ENCODE data around the gene TMEM209.
"Not testable (repeated sequence)": the region's sequence is repeated elsewhere in the genome, so short reads cannot be mapped to it uniquely, and the experiment has no call there.

The TMEM209 gene

GRCh38 chr7:130205084-130205947 is at the start of gene TMEM209:
TSS of gene TMEM209 (minus strand) at chr7:130205406. CDS start at chr7:130205375, 31 bp downstream.
- DNase-seq: peak; percentile 91

GRCh38 chr7:130254555-130254954 is 49.3 kb upstream of the TMEM209 start:
- DNase-seq: no peak

- not testable (repeated sequence) for DNase-seq
Observed at GRCh38 chr7:130249626-130250025, 44.4 kb upstream of the TMEM209 start.

- DNase-seq: not testable (repeated sequence)
Observed at GRCh38 chr7:130248842-130249241, 43.6 kb upstream of the TMEM209 start.

GRCh38 chr7:130246491-130246890 is 41.3 kb upstream of the TMEM209 start:
- DNase-seq: not testable (repeated sequence)

GRCh38 chr7:130243486-130243885 is 38.3 kb upstream of the TMEM209 start:
- DNase-seq: not testable (repeated sequence)

- peak; percentile 50 for DNase-seq
Observed at GRCh38 chr7:130242198-130243014, 37.2 kb upstream of the TMEM209 start.

GRCh38 chr7:130240240-130240639 is 35.0 kb upstream of the TMEM209 start:
- DNase-seq: no peak

- not testable (repeated sequence) for DNase-seq
Observed at GRCh38 chr7:130236361-130236760, 31.2 kb upstream of the TMEM209 start.

GRCh38 chr7:130234078-130234477 is 28.9 kb upstream of the TMEM209 start:
- no peak for DNase-seq

- no peak for DNase-seq
Observed at GRCh38 chr7:130232209-130232608, 27.0 kb upstream of the TMEM209 start.

GRCh38 chr7:130231792-130232191 is 26.6 kb upstream of the TMEM209 start:
- no peak for DNase-seq

- not testable (repeated sequence) for DNase-seq
Observed at GRCh38 chr7:130229981-130230380, 24.8 kb upstream of the TMEM209 start.

GRCh38 chr7:130228840-130229502 is 23.8 kb upstream of the TMEM209 start:
- DNase-seq: no peak

- no peak for DNase-seq
Observed at GRCh38 chr7:130227883-130228575, 22.8 kb upstream of the TMEM209 start.

- DNase-seq: no peak
Observed at GRCh38 chr7:130226333-130226732, 21.1 kb upstream of the TMEM209 start.

GRCh38 chr7:130224923-130225322 is 19.7 kb upstream of the TMEM209 start:
- not testable (repeated sequence) for DNase-seq

- DNase-seq: no peak
Observed at GRCh38 chr7:130224210-130224609, 19.0 kb upstream of the TMEM209 start.

- no peak for DNase-seq
Observed at GRCh38 chr7:130223646-130224045, 18.4 kb upstream of the TMEM209 start.

GRCh38 chr7:130221746-130222145 is 16.5 kb upstream of the TMEM209 start:
- no peak for DNase-seq

- DNase-seq: no peak
Observed at GRCh38 chr7:130219871-130220270, 14.7 kb upstream of the TMEM209 start.

- DNase-seq: no peak
Observed at GRCh38 chr7:130218806-130219620, 13.8 kb upstream of the TMEM209 start.

Measured in activated CD4-positive, alpha-beta T cell treated with anti-CD3 and anti-CD28 coated beads, Interleukin-2, amount 50 U/mL, for 1 hour (primary cell).